HCT116 (cell line): ENCODE results near the gene CFAP410. TPM values are rescaled to one million over a fixed set of nuclear protein-coding genes. Genes with fewer than 3 reads are reported as not detected.

Experiments used
- ATAC-seq: fragments of 200-7000 bp; cut with Tn5 transposase; 2 replicates; pipeline ENCODE4 v1.9.1; 2020; ENCODE audit warnings: mild to moderate bottlenecking, moderate library complexity
- BruUV-seq: library from RNA; stranded (reverse); fragments of 400-500 nt; replicated peaks from 2 replicates; lab custom pipeline; 2021; lab: Mats Ljungman, UMichigan
- CTCF ChIA-PET: fragments of 300-600 bp; sonication (Branson Sonifier 250); formaldehyde crosslinking; loops from one replicate; lab custom pipeline; 2021; ENCODE audit warnings: antibody characterized with exemption; lab: Charles Lee
- POLR2A ChIA-PET: fragments of 300-600, 350-600 bp; sonication (Branson Sonifier 250); formaldehyde crosslinking; loops from one replicate; lab custom pipeline; 2021; ENCODE audit warnings: antibody characterized with exemption; lab: Charles Lee
- RAD21 ChIA-PET, 2 experiments: fragments of 300-600 bp; sonication (Branson Sonifier 250); formaldehyde crosslinking; loops; one replicate each; lab custom pipeline; 2023; ENCODE audit warnings: low total read pairs in 2 of 2; ENCODE audit not compliant: uncharacterized antibody in 2 of 2, unreplicated experiment in 2 of 2, low non-redundant PET in 1 of 2; lab: Charles Lee
- DNase-seq: peaks from one replicate; pipeline ENCODE4 v3.0.0-alpha.2; 2010; ENCODE audit warnings: low read depth, low spot score
- H2AFZ ChIP-seq: fragments of 200-600 bp; shearing (Covaris generic), sonication (generic); 2 replicates; pipeline ENCODE4 v1.6.1; 2017; ENCODE audit warnings: low read depth, mixed run types, mixed read lengths, antibody characterized with exemption, low read length; ENCODE audit not compliant: poor library complexity, severe bottlenecking
- H3K27ac ChIP-seq: 2 replicates; pipeline ENCODE4 v1.5.1; 2012; ENCODE audit warnings: low read depth, low read length
- H3K27me3 ChIP-seq: fragments of 200-600 bp; sonication (generic); 2 replicates; pipeline ENCODE4 v1.6.1; 2016; ENCODE audit warnings: mixed run types, low read length, mixed read lengths; ENCODE audit not compliant: insufficient read depth
- H3K36me3 ChIP-seq, 2 experiments: fragments of 200-500 bp in 1 of 2; fragments of 200-600 bp in 1 of 2; sonication (Bioruptor generic) in 1 of 2; sonication (generic) in 1 of 2; 2 replicates each; pipeline versions ENCODE4 v1.5.1 to v1.6.1; 2014 to 2016; ENCODE audit warnings: low read length in 2 of 2, inconsistent platforms in 1 of 2, mixed read lengths in 1 of 2, mixed run types in 1 of 2; ENCODE audit not compliant: insufficient read depth in 2 of 2, control insufficient read depth in 1 of 2
- H3K4me1 ChIP-seq, 2 experiments: fragments of 200-600 bp in 1 of 2; sonication (generic) in 1 of 2; 2 replicates each; pipeline versions ENCODE4 v1.5.1 to v1.6.1; 2012 to 2017; ENCODE audit warnings: low read length in 2 of 2, inconsistent platforms in 1 of 2, mild to moderate bottlenecking in 1 of 2, mixed read lengths in 1 of 2, mixed run types in 1 of 2, moderate library complexity in 1 of 2; ENCODE audit not compliant: insufficient read depth in 2 of 2, control insufficient read depth in 1 of 2
- H3K4me2 ChIP-seq: fragments of 200-600 bp; sonication (generic); 2 replicates; pipeline ENCODE4 v1.6.1; 2017; ENCODE audit warnings: mixed run types, low read length, mixed read lengths
- H3K4me3 ChIP-seq, 2 experiments: fragments of 200-600 bp in 1 of 2; sonication (generic) in 1 of 2; replicated peaks in 1 of 2; 2 replicates each; pipeline ENCODE4 v1.5.1; 2011 to 2016; ENCODE audit warnings: low read length in 2 of 2, control low read depth in 1 of 2, low read depth in 1 of 2, mild to moderate bottlenecking in 1 of 2, mixed read lengths in 1 of 2, mixed run types in 1 of 2
- H3K79me2 ChIP-seq: fragments of 200-600 bp; sonication (generic); 2 replicates; pipeline ENCODE4 v1.6.1; 2017; ENCODE audit warnings: mild to moderate bottlenecking, mixed run types, low read length, moderate library complexity, mixed read lengths; ENCODE audit not compliant: insufficient read depth
- H3K9ac ChIP-seq: fragments of 200-600 bp; sonication (generic); 2 replicates; pipeline ENCODE4 v1.6.1; 2016; ENCODE audit warnings: low read length, mixed read lengths
- H3K9me2 ChIP-seq: fragments of 200-600 bp; sonication (generic), shearing (Covaris generic); 2 replicates; pipeline ENCODE4 v1.6.1; 2017; ENCODE audit warnings: mixed run types, mild to moderate bottlenecking, moderate library complexity; ENCODE audit not compliant: insufficient read depth
- H3K9me3 ChIP-seq, 2 experiments: fragments of 200-500 bp in 1 of 2; fragments of 200-600 bp in 1 of 2; sonication (Bioruptor generic) in 1 of 2; sonication (generic) in 1 of 2; 2 replicates each; pipeline ENCODE4 v1.6.1; 2014 to 2017; ENCODE audit warnings: low read length in 2 of 2, mixed read lengths in 2 of 2, inconsistent platforms in 1 of 2, low read depth in 1 of 2, mild to moderate bottlenecking in 1 of 2, mixed run types in 1 of 2, moderate library complexity in 1 of 2; ENCODE audit not compliant: control insufficient read depth in 1 of 2, insufficient read depth in 1 of 2
- H4K20me1 ChIP-seq: fragments of 200-600 bp; sonication (generic), shearing (Covaris generic); 2 replicates; pipeline ENCODE4 v1.6.1; 2017; ENCODE audit warnings: mixed run types, mild to moderate bottlenecking, moderate library complexity; ENCODE audit not compliant: insufficient read depth
- CEBPB ChIP-seq: IDR thresholded peaks from 2 replicates; pipeline ENCODE4 v1.6.1; 2012; ENCODE audit warnings: low read depth
- EGR1 ChIP-seq: IDR thresholded peaks from 2 replicates; pipeline ENCODE4 v1.6.1; 2012; ENCODE audit warnings: low read depth
- JUND ChIP-seq: IDR thresholded peaks from 2 replicates; pipeline ENCODE4 v1.6.1; 2012
- POLR2A ChIP-seq: IDR thresholded peaks from 2 replicates; pipeline ENCODE4 v1.7.0; 2011; ENCODE audit warnings: borderline replicate concordance; ENCODE audit not compliant: insufficient read depth, insufficient read length; ENCODE audit errors: extremely low read depth
- RAD21 ChIP-seq: IDR thresholded peaks from 2 replicates; pipeline ENCODE4 v1.6.1; 2012; ENCODE audit warnings: low read depth, mild to moderate bottlenecking
- REST ChIP-seq: IDR thresholded peaks from 2 replicates; pipeline ENCODE4 v1.6.1; 2012; ENCODE audit warnings: low read depth
- SIN3A ChIP-seq: IDR thresholded peaks from 2 replicates; pipeline ENCODE4 v1.6.1; 2012; ENCODE audit warnings: low read depth
- SP1 ChIP-seq: IDR thresholded peaks from 2 replicates; pipeline ENCODE4 v1.6.1; 2012; ENCODE audit warnings: low read depth
- ZBTB33 ChIP-seq: IDR thresholded peaks from 2 replicates; pipeline ENCODE4 v1.6.1; 2011; ENCODE audit warnings: mild to moderate bottlenecking, low read length, moderate library complexity; ENCODE audit not compliant: insufficient replicate concordance; ENCODE audit errors: extremely low read depth
- ZNF274 ChIP-seq: fragments of 200-500 bp; sonication (Bioruptor generic); IDR thresholded peaks from 2 replicates; pipeline ENCODE4 v1.6.1; 2014; ENCODE audit warnings: mild to moderate bottlenecking, low read depth, low read length, inconsistent platforms
- intact Hi-C: fragments of 100-400 bp; cut with micrococcal nuclease; formaldehyde crosslinking; loops from 2 replicates; pipeline ENCODE4 v1.10.0; 2022
- total RNA-seq: library from RNA; stranded (reverse); gene quantifications from one replicate; pipeline ENCODE4 v1.2.1, GENCODE V29; 2021; ENCODE audit not compliant: unreplicated experiment

CFAP410 gene
- total RNA-seq, 1 experiment from 2014 or later = 15.3 TPM

- no peak overlapping the region for H3K4me2 ChIP-seq
- peak overlapping the region; percentile 14; the same call in 1 of the 2 replicates for H3K27ac ChIP-seq
- no TSS peak for BruUV-seq
- ChIA-PET RAD21 (no interaction called here), CTCF (no interaction called here), POLR2A (no interaction called here)
- no peak overlapping the region for H3K9ac ChIP-seq
- no peaks in the 10 kb centered on the region for H3K9me2 ChIP-seq
- TF ChIP-seq SIN3A = no peak
- no peak for TF ChIP-seq SP1
- TF ChIP-seq POLR2A = no peak
- TF ChIP-seq JUND = no peak
- TF ChIP-seq REST = no peak
- no peak for TF ChIP-seq EGR1
- TF ChIP-seq ZBTB33 = no peak
- no peak for TF ChIP-seq ZNF274
- no peak for TF ChIP-seq CEBPB
- no peak for TF ChIP-seq RAD21
- intact Hi-C loops = no loop called here
- no peaks in the 10 kb centered on the region for H4K20me1 ChIP-seq
- H2AFZ ChIP-seq = no peak overlapping the region
- no peaks in the 10 kb centered on the region for H3K79me2 ChIP-seq
- no peaks in the 10 kb centered on the region for H3K4me1 ChIP-seq
- DNase-seq (no peak), ATAC-seq (no peak)
- no peaks in the 10 kb centered on the region for H3K27me3 ChIP-seq
- H3K36me3 ChIP-seq = peaks cover 3 to 16% of the 10 kb centered on the region in 2 experiments; a peak in 3 of 4 replicates
- H3K9me3 ChIP-seq = no peaks in the 10 kb centered on the region
- no peak overlapping the region for H3K4me3 ChIP-seq
Observed at GRCh38 chr21:44315691-44316203, 23.4 kb downstream of the CFAP410 start.
